SK-N-SH treated with all-trans-retinoic acid at 6 μM for 48 hours (cell line): Measurements from ENCODE around the gene CLEC16A.

Experiments used
- ATAC-seq: fragments of 200-7000 bp; cut with Tn5 transposase; 3 replicates; pipeline ENCODE4 v1.9.1; 2020; ENCODE audit warnings: mild to moderate bottlenecking, moderate library complexity
- ARNTL ChIP-seq: fragments of 450-650 bp; formaldehyde crosslinking; IDR thresholded peaks from 2 replicates; pipeline ENCODE4 v1.5.0; 2020; ENCODE audit warnings: low read depth, mild to moderate bottlenecking, moderate library complexity, borderline replicate concordance
- BACH2 ChIP-seq: fragments of 250-450 bp; sonication (Bioruptor Pico); IDR thresholded peaks from 2 replicates; pipeline ENCODE4 v1.9.0; 2021; ENCODE audit warnings: mild to moderate bottlenecking, borderline replicate concordance
- CSDC2 ChIP-seq: fragments of 250-450 bp; sonication (Bioruptor Pico); IDR thresholded peaks from 2 replicates; pipeline ENCODE4 v1.5.0; 2020; ENCODE audit warnings: mild to moderate bottlenecking, moderate library complexity
- GLIS3 ChIP-seq: fragments of 250-450 bp; sonication (Bioruptor Pico); IDR thresholded peaks from 2 replicates; pipeline ENCODE4 v1.5.0; 2020; ENCODE audit warnings: mild to moderate bottlenecking, moderate library complexity
- ISL1 ChIP-seq: fragments of 250-450 bp; sonication (Bioruptor Pico); IDR thresholded peaks from 2 replicates; pipeline ENCODE4 v2.1.2; 2022; ENCODE audit warnings: mild to moderate bottlenecking, moderate library complexity
- OSR1 ChIP-seq: fragments of 250-450 bp; sonication (Bioruptor Pico); IDR thresholded peaks from 2 replicates; pipeline ENCODE4 v1.8.0; 2022; ENCODE audit warnings: moderate library complexity, mild to moderate bottlenecking, inconsistent platforms
- RARB ChIP-seq: fragments of 250-450 bp; sonication (Bioruptor Pico); IDR thresholded peaks from 2 replicates; pipeline ENCODE4 v1.8.0; 2021; ENCODE audit warnings: mild to moderate bottlenecking, moderate library complexity
- SNAI2 ChIP-seq: fragments of 250-450 bp; sonication (Bioruptor Pico); IDR thresholded peaks from 2 replicates; pipeline ENCODE4 v1.5.0; 2020; ENCODE audit warnings: mild to moderate bottlenecking, moderate library complexity
- TCF4 ChIP-seq: fragments of 250-450 bp; sonication (Bioruptor Pico); IDR thresholded peaks from 2 replicates; pipeline ENCODE4 v1.8.0; 2021; ENCODE audit warnings: mild to moderate bottlenecking, moderate library complexity, borderline replicate concordance
- TOX ChIP-seq: fragments of 250-450 bp; sonication (Bioruptor Pico); IDR thresholded peaks from 2 replicates; pipeline ENCODE4 v1.8.0; 2021; ENCODE audit warnings: mild to moderate bottlenecking, moderate library complexity, borderline replicate concordance
- ZC3H10 ChIP-seq: fragments of 250-450 bp; sonication (Bioruptor Pico); IDR thresholded peaks from 2 replicates; pipeline ENCODE4 v1.5.1; 2021; ENCODE audit warnings: mild to moderate bottlenecking, moderate library complexity
- ZFP3 ChIP-seq: fragments of 250-450 bp; sonication (Bioruptor Pico); IDR thresholded peaks from 2 replicates; pipeline ENCODE4 v1.5.0; 2020; ENCODE audit warnings: mild to moderate bottlenecking, moderate library complexity
- ZFP30 ChIP-seq: fragments of 450-650 bp; formaldehyde crosslinking; IDR thresholded peaks from 2 replicates; pipeline ENCODE4 v1.5.0; 2022; ENCODE audit warnings: mild to moderate bottlenecking, moderate library complexity
- ZNF565 ChIP-seq: fragments of 450-650 bp; formaldehyde crosslinking; conservative IDR thresholded peaks from 2 replicates; pipeline ENCODE4 v1.5.0; 2020; ENCODE audit warnings: low read depth, mild to moderate bottlenecking, moderate library complexity
- ZNF70 ChIP-seq: fragments of 450-650 bp; formaldehyde crosslinking; IDR thresholded peaks from 2 replicates; pipeline ENCODE4 v1.5.0; 2020; ENCODE audit warnings: mild to moderate bottlenecking, moderate library complexity
- ZNF8 ChIP-seq: fragments of 450-650 bp; formaldehyde crosslinking; IDR thresholded peaks from 2 replicates; pipeline ENCODE4 v1.5.0; 2020; ENCODE audit warnings: mild to moderate bottlenecking, moderate library complexity
- TF ChIP-seq, protein P1 (sequence below): fragments of 250-450 bp; sonication (Bioruptor Pico); IDR thresholded peaks from 2 replicates; pipeline ENCODE4 v1.5.1; 2020; ENCODE audit warnings: low read depth, mild to moderate bottlenecking, moderate library complexity
- TF ChIP-seq, protein P2 (sequence below): fragments of 250-450 bp; sonication (Bioruptor Pico); IDR thresholded peaks from 2 replicates; pipeline ENCODE4 v1.5.0; 2020; ENCODE audit warnings: mild to moderate bottlenecking, moderate library complexity
- TF ChIP-seq, protein P3 (sequence below): fragments of 250-450 bp; sonication (Bioruptor Pico); IDR thresholded peaks from 2 replicates; pipeline ENCODE4 v1.8.0; 2021; ENCODE audit warnings: low read depth, mild to moderate bottlenecking, moderate library complexity, borderline replicate concordance
- TF ChIP-seq, protein P4 (sequence below): fragments of 250-450 bp; sonication (Bioruptor Pico); IDR thresholded peaks from 2 replicates; pipeline ENCODE4 v1.5.1; 2021; ENCODE audit warnings: mild to moderate bottlenecking, moderate library complexity
- TF ChIP-seq, protein P5 (sequence below): fragments of 250-450 bp; sonication (Bioruptor Pico); IDR thresholded peaks from 2 replicates; pipeline ENCODE4 v1.8.0; 2020; ENCODE audit warnings: mild to moderate bottlenecking, moderate library complexity, borderline replicate concordance

The CLEC16A gene

DNA sequence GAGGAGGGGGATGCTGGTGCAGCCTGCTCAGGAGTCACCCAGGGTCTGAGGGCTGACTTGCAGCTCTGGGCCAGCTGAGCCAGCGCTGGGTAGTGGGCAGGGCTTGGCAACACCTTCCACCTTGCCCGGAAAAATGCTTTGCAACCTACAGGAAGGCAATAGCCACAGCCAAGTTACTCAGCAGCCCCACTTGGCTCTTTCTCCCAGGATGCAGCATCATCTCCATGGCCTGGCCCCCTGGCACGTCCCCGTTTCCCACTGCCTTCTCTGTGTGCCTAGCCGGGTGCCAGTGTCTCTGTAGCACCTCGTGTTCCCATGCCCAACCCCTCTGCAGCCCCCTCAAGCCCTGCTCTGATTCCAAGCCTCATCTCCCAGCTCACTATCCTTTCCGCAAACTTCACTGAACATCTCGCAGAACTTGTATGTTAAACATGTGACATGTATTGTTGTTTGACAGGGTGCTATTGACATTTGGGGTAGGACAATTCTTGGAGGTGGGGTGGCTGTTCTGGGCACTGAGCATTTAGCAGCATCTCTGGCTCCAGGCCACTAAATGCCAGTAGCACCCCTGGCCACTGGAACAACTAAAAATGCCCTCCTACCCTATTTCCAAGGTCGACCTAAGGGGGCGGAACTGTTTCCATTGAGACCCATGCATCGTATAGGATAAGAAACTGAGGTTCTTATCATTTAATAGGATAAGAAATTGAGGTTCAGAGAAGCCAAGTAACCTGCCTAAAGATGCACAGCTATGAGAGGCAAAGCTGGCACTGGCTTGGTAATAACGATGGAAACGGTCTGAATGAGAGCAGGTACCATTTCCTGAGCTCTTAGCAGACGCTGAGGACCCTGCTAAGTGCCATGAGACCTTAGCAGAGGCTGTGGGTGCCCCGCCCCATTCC is 14.3 kb upstream of the CLEC16A start:
- ATAC-seq = no peak
- TF ChIP-seq, protein P1, sequence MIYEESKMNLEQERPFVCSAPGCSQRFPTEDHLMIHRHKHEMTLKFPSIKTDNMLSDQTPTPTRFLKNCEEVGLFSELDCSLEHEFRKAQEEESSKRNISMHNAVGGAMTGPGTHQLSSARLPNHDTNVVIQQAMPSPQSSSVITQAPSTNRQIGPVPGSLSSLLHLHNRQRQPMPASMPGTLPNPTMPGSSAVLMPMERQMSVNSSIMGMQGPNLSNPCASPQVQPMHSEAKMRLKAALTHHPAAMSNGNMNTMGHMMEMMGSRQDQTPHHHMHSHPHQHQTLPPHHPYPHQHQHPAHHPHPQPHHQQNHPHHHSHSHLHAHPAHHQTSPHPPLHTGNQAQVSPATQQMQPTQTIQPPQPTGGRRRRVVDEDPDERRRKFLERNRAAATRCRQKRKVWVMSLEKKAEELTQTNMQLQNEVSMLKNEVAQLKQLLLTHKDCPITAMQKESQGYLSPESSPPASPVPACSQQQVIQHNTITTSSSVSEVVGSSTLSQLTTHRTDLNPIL (CRISPR knock-in tag) = no peak
- TF ChIP-seq ARNTL (CRISPR knock-in tag) (no peak), ZNF565 (no peak)
- TF ChIP-seq, protein P2, sequence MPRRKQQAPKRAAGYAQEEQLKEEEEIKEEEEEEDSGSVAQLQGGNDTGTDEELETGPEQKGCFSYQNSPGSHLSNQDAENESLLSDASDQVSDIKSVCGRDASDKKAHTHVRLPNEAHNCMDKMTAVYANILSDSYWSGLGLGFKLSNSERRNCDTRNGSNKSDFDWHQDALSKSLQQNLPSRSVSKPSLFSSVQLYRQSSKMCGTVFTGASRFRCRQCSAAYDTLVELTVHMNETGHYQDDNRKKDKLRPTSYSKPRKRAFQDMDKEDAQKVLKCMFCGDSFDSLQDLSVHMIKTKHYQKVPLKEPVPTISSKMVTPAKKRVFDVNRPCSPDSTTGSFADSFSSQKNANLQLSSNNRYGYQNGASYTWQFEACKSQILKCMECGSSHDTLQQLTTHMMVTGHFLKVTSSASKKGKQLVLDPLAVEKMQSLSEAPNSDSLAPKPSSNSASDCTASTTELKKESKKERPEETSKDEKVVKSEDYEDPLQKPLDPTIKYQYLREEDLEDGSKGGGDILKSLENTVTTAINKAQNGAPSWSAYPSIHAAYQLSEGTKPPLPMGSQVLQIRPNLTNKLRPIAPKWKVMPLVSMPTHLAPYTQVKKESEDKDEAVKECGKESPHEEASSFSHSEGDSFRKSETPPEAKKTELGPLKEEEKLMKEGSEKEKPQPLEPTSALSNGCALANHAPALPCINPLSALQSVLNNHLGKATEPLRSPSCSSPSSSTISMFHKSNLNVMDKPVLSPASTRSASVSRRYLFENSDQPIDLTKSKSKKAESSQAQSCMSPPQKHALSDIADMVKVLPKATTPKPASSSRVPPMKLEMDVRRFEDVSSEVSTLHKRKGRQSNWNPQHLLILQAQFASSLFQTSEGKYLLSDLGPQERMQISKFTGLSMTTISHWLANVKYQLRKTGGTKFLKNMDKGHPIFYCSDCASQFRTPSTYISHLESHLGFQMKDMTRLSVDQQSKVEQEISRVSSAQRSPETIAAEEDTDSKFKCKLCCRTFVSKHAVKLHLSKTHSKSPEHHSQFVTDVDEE (CRISPR knock-in tag) = no peak

DNA sequence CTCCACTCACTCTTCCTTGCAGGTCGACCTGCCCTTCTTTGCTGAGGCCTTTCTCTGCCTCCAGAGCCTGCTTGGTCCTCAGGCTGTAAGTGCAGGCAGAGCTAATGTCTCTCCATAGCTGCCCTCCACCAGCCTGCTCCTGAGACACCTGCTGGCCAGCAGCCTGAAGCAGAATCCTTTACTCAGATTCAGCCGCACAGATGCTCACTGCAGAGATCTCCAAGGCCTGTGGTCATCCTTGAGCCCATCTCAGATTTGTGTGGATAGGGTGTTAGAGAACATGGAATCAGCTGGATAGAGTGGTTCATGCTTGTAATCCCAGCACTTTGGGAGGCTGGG is 13.6 kb upstream of the CLEC16A start:
- TF ChIP-seq, protein P3, sequence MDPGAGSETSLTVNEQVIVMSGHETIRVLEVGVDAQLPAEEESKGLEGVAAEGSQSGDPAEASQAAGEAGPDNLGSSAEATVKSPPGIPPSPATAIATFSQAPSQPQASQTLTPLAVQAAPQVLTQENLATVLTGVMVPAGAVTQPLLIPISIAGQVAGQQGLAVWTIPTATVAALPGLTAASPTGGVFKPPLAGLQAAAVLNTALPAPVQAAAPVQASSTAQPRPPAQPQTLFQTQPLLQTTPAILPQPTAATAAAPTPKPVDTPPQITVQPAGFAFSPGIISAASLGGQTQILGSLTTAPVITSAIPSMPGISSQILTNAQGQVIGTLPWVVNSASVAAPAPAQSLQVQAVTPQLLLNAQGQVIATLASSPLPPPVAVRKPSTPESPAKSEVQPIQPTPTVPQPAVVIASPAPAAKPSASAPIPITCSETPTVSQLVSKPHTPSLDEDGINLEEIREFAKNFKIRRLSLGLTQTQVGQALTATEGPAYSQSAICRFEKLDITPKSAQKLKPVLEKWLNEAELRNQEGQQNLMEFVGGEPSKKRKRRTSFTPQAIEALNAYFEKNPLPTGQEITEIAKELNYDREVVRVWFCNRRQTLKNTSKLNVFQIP = no peak
- TF ChIP-seq ZNF8 (no peak), ZNF565 (no peak), CSDC2 (CRISPR knock-in tag) (no peak), ZC3H10 (CRISPR knock-in tag) (no peak), OSR1 (CRISPR knock-in tag) (no peak), TCF4 (CRISPR knock-in tag) (no peak), ZNF70 (no peak), ZFP30 (CRISPR knock-in tag) (no peak), GLIS3 (CRISPR knock-in tag) (no peak)
- TF ChIP-seq, protein P1 (CRISPR knock-in tag) = no peak
- no peak for ATAC-seq

DNA sequence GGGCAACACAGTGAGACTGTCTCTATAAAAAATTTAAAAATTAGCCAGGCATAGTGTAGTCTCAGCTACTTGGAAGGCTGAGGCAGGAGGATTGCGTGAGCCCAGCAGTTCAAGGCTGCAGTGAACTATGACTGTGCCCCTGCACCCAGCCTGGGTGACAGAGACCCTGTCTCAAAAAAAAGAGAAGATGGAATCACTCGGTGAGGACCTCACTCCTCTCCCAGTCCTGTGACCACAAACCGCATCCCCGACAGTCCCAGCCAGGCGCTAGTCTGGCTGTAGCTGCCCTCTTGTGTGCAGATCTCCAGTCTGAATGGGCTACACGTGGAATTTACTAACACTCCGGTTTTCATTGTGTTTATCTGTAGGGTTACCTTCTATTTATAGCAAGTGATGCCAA is 13.2 kb upstream of the CLEC16A start:
- ATAC-seq = no peak
- TF ChIP-seq, protein P2 (CRISPR knock-in tag) = no peak
- no peak for TF ChIP-seq TCF4 (CRISPR knock-in tag)
- no peak for TF ChIP-seq ARNTL (CRISPR knock-in tag)
- TF ChIP-seq ZNF8 = no peak
- TF ChIP-seq ZFP30 (CRISPR knock-in tag) = no peak
- no peak for TF ChIP-seq SNAI2 (CRISPR knock-in tag)
- TF ChIP-seq, protein P4, sequence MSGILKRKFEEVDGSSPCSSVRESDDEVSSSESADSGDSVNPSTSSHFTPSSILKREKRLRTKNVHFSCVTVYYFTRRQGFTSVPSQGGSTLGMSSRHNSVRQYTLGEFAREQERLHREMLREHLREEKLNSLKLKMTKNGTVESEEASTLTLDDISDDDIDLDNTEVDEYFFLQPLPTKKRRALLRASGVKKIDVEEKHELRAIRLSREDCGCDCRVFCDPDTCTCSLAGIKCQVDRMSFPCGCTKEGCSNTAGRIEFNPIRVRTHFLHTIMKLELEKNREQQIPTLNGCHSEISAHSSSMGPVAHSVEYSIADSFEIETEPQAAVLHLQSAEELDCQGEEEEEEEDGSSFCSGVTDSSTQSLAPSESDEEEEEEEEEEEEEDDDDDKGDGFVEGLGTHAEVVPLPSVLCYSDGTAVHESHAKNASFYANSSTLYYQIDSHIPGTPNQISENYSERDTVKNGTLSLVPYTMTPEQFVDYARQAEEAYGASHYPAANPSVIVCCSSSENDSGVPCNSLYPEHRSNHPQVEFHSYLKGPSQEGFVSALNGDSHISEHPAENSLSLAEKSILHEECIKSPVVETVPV (CRISPR knock-in tag) = no peak
- TF ChIP-seq, protein P3 = no peak
- no peak for TF ChIP-seq BACH2 (CRISPR knock-in tag)
- no peak for TF ChIP-seq ISL1 (CRISPR knock-in tag)
- TF ChIP-seq ZFP3 (CRISPR knock-in tag) = no peak
- no peak for TF ChIP-seq CSDC2 (CRISPR knock-in tag)
- no peak for TF ChIP-seq GLIS3 (CRISPR knock-in tag)
- TF ChIP-seq RARB (CRISPR knock-in tag) = no peak
- TF ChIP-seq, protein P5, sequence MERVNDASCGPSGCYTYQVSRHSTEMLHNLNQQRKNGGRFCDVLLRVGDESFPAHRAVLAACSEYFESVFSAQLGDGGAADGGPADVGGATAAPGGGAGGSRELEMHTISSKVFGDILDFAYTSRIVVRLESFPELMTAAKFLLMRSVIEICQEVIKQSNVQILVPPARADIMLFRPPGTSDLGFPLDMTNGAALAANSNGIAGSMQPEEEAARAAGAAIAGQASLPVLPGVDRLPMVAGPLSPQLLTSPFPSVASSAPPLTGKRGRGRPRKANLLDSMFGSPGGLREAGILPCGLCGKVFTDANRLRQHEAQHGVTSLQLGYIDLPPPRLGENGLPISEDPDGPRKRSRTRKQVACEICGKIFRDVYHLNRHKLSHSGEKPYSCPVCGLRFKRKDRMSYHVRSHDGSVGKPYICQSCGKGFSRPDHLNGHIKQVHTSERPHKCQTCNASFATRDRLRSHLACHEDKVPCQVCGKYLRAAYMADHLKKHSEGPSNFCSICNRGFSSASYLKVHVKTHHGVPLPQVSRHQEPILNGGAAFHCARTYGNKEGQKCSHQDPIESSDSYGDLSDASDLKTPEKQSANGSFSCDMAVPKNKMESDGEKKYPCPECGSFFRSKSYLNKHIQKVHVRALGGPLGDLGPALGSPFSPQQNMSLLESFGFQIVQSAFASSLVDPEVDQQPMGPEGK (CRISPR knock-in tag) = no peak
- TF ChIP-seq OSR1 (CRISPR knock-in tag) = no peak
- TF ChIP-seq ZNF70 = no peak
- TF ChIP-seq TOX (CRISPR knock-in tag) = no peak
